ENCODE data around the gene CLSTN2. TPM values are rescaled to one million over a fixed set of nuclear protein-coding genes. Genes with fewer than 3 reads are reported as not detected.

The CLSTN2 gene
- total RNA-seq, 1 experiment from 2014 or later: 0.68 TPM

DNA sequence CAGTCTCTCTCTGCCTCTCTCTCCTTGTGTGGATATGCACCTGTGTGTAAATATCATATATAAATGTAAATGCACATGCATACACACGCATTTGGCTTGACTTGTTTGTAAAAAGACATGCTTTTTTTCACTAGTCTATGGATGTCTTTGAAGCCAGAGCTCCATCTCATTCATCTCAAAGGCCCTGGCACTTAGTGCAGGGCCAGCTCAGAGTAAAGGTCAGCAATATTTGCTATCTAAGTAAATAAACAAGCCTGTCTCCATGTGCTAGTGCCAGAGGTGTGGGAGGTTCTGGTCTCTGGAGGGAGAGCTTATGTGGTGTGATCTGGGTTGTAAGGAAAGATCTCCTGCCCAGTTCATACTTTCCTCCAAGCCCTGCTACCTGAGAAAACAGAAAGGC lies 5.6 kb downstream of the CLSTN2 start:
- Histone ChIP-seq H4K20me1 (ENCODE audit: control insufficient read depth, insufficient read depth, insufficient read length) (no peaks in the 10 kb centered on the region), H3K79me2 (ENCODE audit: insufficient read depth, low read length) (no peaks in the 10 kb centered on the region), H2BK120ac (ENCODE audit: low read depth, low read length, poor library complexity, severe bottlenecking) (no peak overlapping the region), H4K8ac (replicated peaks; ENCODE audit: insufficient read length, low read depth, low read length) (no peak overlapping the region), H3K4me2 (ENCODE audit: insufficient read depth, insufficient read length, low read length) (no peak overlapping the region), H3K14ac (ENCODE audit: insufficient read depth, low read length) (no peak overlapping the region), H3K23ac (ENCODE audit: insufficient read length, low read depth, low read length) (no peak overlapping the region), H3K27me3 (ENCODE audit: insufficient read depth, low read length) (peaks cover 12% of the 10 kb centered on the region), H3K79me1 (ENCODE audit: insufficient read depth, low read depth, low read length, poor library complexity, severe bottlenecking) (no peaks in the 10 kb centered on the region), H2BK12ac (ENCODE audit: insufficient read length, low read depth, low read length) (no peak overlapping the region), H2AFZ (ENCODE audit: low read length) (no peak overlapping the region), H3K4ac (ENCODE audit: low read depth, low read length) (no peak overlapping the region), H3K56ac (ENCODE audit: insufficient read length, low read depth, low read length) (no peak overlapping the region), H3K9me3 (ENCODE audit: control insufficient read depth, low read depth, low read length) (no peaks in the 10 kb centered on the region), H2BK15ac (ENCODE audit: low read depth, low read length) (no peak overlapping the region), H2BK5ac (ENCODE audit: insufficient read length, low read length) (no peak overlapping the region), H2AK5ac (ENCODE audit: insufficient read length, low read length) (no peak overlapping the region), H4K91ac (ENCODE audit: insufficient read length, low read depth, low read length) (no peak overlapping the region), H2BK20ac (ENCODE audit: low read depth, low read length, poor library complexity, severe bottlenecking) (no peak overlapping the region), H4K5ac (ENCODE audit: insufficient read length, low read depth, low read length) (no peak overlapping the region), H3K18ac (ENCODE audit: insufficient read length, low read depth, low read length) (no peak overlapping the region), H3K4me1 (ENCODE audit: insufficient read depth, low read length) (no peaks in the 10 kb centered on the region), H3T11ph (ENCODE audit: low read length) (no peak overlapping the region), H3K27ac (ENCODE audit: insufficient read length, low read depth, low read length) (no peak overlapping the region), H3K23me2 (ENCODE audit: insufficient read length, low read depth, low read length, poor library complexity, severe bottlenecking) (peaks cover 4% of the 10 kb centered on the region), H3K9ac (ENCODE audit: extremely low read depth, insufficient read length, low read length) (no peak overlapping the region)
- no peak overlapping the region; a peak in 1 of 7 replicates for H3K27ac Mint-ChIP-seq
- TF ChIP-seq, protein P1, sequence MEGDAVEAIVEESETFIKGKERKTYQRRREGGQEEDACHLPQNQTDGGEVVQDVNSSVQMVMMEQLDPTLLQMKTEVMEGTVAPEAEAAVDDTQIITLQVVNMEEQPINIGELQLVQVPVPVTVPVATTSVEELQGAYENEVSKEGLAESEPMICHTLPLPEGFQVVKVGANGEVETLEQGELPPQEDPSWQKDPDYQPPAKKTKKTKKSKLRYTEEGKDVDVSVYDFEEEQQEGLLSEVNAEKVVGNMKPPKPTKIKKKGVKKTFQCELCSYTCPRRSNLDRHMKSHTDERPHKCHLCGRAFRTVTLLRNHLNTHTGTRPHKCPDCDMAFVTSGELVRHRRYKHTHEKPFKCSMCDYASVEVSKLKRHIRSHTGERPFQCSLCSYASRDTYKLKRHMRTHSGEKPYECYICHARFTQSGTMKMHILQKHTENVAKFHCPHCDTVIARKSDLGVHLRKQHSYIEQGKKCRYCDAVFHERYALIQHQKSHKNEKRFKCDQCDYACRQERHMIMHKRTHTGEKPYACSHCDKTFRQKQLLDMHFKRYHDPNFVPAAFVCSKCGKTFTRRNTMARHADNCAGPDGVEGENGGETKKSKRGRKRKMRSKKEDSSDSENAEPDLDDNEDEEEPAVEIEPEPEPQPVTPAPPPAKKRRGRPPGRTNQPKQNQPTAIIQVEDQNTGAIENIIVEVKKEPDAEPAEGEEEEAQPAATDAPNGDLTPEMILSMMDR (conservative IDR thresholded peaks at IDR 0.05): no peak
- H3K36me3 Mint-ChIP-seq (ENCODE audit: insufficient read depth in 1 of 3, low read depth in 3 of 3): no peaks in the 10 kb centered on the region
- H3K4me3 Mint-ChIP-seq: no peak overlapping the region
- peaks cover 74% of the 10 kb centered on the region for H3K27me3 Mint-ChIP-seq (ENCODE audit: low read depth)
- DNase-seq: no peak
- no CpG with 5 or more reads among the region's 1 CpG for WGBS (ENCODE audit: extremely low coverage, insufficient read length, low lambda C conversion rate)
- H3K4me1 Mint-ChIP-seq: peaks cover 10% of the 10 kb centered on the region in 2 experiments
- peaks cover 0 to 3% of the 10 kb centered on the region in 2 experiments; a peak in 2 of 5 replicates for H3K9me3 Mint-ChIP-seq

All from H9 (cell line).